Mucosa of descending colon (tissue), 3 donors: ENCODE data around the gene UNC5CL. TPM values are rescaled to one million over a fixed set of nuclear protein-coding genes. Genes with fewer than 3 reads are reported as not detected.
A peak's percentile ranks its signal among the peaks of the same experiment; 100 is the strongest.

Experiments used
- ATAC-seq: fragments of 200-7000 bp; cut with Tn5 transposase; one replicate; pipeline ENCODE4 v1.9.1; 2020; ENCODE audit warnings: mild to moderate bottlenecking, moderate library complexity
- DNase-seq, 3 donors: peaks; one replicate each; pipeline ENCODE4 v3.0.0-alpha.2; 2020
- H3K36me3 ChIP-seq: fragments of 200-600 bp; one replicate; pipeline ENCODE4 v1.8.0; 2021; ENCODE audit warnings: low read depth, mild to moderate bottlenecking
- H3K4me1 ChIP-seq: fragments of 200-600 bp; one replicate; pipeline ENCODE4 v1.8.0; 2021; ENCODE audit warnings: low read depth, mild to moderate bottlenecking
- H3K4me3 ChIP-seq: fragments of 200-600 bp; one replicate; pipeline ENCODE4 v1.8.0; 2021; ENCODE audit warnings: mild to moderate bottlenecking
- H3K9me3 ChIP-seq: fragments of 200-600 bp; one replicate; pipeline ENCODE4 v1.8.0; 2021; ENCODE audit warnings: mild to moderate bottlenecking
- intact Hi-C, 2 donors: fragments of 100-400 bp; cut with DNase I in 1 of 2; cut with micrococcal nuclease in 1 of 2; formaldehyde crosslinking; loops; one replicate each; pipeline versions ENCODE4 v1.11.0 to v1.11.1; 2022; cut with DNase I, micrococcal nuclease
- total RNA-seq, 3 donors: library from RNA; stranded (reverse); fragmentation: NEBNext Ultra II Directional in 2 of 3; extraction: Animal tissue kit (Norgen Biotek cat#: 25700) in 2 of 3; gene quantifications; one replicate each; pipeline versions ENCODE4 v1.2.1 to v1.2.4, GENCODE V29; 2021 to 2023
- TF ChIP-seq, protein P1 (sequence below): fragments of 200-600 bp; IDR thresholded peaks from one replicate; pipeline ENCODE4 v1.8.0; 2022; ENCODE audit warnings: antibody characterized with exemption, mild to moderate bottlenecking
- donor health status: DM: no; HTN: no; CAD: no; lungs with moderate emphysema.
- donor health status: DM: no; HTN: no; CAD: no.
- donor health status: DM: no; HTN: yes; CAD: no.

Gene UNC5CL
- total RNA-seq, 3 donors from 2014 or later: 3.4 to 9.7 (median 7.4) TPM

DNA sequence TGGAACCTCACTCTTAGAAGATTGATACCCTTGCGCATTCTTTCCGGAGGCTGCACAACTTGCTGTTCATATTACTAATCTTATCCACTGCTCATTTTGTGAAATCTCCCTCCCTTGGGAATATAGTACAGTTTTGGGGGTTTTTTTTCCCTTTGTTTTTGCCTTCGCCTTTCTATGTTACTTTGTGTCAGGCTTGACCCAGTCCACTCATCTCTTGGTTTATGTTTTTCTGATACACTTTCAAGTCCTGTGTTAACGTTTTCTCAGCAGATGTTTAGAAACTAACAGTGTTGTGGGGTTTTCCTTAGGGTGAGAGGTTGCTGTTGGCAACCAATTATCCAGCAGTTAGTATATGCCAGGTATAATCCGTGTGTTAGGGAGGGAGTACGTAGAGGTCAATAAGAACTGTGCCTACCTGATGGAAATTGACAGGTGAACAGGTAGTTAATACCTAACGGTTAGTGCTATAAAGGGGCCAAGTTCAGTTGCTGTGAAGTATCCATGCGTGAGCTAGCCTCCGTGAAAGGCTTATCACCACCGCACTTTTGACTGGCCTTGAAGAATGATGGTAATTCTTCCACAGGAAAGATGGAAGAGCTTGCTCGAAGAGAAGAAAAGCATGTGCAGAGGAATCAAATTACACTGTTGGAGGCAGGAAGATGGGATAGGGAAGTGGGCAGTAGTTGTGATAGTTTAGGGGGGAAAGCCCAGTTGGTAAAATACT lies 35.1 kb upstream of the UNC5CL start:
- Histone ChIP-seq H3K4me3 (peak overlapping the region; percentile 91), H3K4me1 (peaks cover 37% of the 10 kb centered on the region), H3K9me3 (no peaks in the 10 kb centered on the region), H3K36me3 (peaks cover 7% of the 10 kb centered on the region)
- intact Hi-C loops: no loop called here
- DNase-seq: no peak
- no peak for ATAC-seq
- TF ChIP-seq, protein P1, sequence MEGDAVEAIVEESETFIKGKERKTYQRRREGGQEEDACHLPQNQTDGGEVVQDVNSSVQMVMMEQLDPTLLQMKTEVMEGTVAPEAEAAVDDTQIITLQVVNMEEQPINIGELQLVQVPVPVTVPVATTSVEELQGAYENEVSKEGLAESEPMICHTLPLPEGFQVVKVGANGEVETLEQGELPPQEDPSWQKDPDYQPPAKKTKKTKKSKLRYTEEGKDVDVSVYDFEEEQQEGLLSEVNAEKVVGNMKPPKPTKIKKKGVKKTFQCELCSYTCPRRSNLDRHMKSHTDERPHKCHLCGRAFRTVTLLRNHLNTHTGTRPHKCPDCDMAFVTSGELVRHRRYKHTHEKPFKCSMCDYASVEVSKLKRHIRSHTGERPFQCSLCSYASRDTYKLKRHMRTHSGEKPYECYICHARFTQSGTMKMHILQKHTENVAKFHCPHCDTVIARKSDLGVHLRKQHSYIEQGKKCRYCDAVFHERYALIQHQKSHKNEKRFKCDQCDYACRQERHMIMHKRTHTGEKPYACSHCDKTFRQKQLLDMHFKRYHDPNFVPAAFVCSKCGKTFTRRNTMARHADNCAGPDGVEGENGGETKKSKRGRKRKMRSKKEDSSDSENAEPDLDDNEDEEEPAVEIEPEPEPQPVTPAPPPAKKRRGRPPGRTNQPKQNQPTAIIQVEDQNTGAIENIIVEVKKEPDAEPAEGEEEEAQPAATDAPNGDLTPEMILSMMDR: no peak

DNA sequence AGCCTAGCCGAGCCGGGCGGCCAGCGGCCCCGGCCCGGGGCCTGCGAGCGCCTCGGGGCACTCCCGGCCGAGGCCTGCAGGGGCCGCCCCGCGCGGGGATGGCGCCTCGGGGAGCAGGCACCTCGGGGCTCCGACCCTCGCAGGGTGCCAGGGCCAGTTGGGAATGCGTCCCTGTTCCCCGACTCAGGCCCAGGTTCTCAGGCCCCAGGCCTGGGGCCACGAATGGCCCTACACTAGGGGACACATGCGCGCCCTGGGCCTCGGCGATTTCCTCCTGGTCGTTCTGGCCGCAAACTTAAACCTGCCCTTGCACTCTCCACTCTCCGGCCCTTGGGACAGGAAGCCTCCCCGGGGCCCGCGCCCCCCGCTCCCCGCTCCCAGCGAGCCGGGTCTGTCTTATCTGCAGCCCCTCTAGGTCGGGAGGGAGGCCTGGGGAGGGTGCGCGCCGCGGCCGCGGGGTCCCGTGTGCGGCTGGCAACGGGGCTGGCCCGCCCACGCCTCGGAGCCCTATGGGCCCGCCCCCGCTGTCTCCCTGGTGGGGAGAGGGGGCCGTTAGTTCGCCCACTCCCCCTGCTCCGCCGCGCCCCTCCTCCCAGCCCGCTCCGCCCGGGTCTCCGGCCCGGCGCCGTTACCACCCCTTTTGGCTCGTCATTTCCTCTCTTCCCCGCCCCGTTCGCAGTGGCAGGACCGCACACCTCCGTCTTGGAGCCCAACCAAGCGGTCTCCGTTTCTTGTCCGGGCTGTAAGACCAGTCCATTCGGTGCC lies 34.4 kb upstream of the UNC5CL start:
- H3K4me3 ChIP-seq: peak overlapping the region; percentile 91
- H3K4me1 ChIP-seq: peaks cover 37% of the 10 kb centered on the region
- peaks cover 7% of the 10 kb centered on the region for H3K36me3 ChIP-seq
- intact Hi-C loops: no loop called here
- TF ChIP-seq, protein P1: no peak
- peak; percentile 91 to 93 (median 91) for DNase-seq
- H3K9me3 ChIP-seq: no peaks in the 10 kb centered on the region
- ATAC-seq: peak; percentile 53

DNA sequence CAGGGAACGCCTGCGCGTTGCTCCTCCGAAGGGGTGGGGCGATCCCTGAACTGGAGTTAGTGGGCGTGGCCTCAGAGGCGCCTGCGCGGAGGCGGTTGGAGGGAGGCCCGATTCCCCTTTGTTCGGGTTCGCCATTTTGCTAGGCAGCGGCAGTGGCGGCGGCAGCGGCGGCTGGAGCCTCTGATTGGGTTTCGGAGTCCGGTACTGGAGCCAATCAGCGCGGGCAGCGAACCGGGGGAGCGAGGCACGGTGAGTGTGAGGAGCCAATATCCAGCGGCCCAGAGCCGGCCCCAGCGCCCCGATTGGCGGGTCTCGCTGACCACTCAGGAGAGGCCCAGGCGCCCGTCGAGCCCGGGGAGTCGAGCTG lies 33.8 kb upstream of the UNC5CL start, which contains the start of gene NFYA:
Gene NFYA (plus strand): TSS at position 139 of the 367 bp plus-strand sequence. CDS start 6,116 bp downstream, outside the sequence.
- TF ChIP-seq, protein P1: peak; percentile 30
- Histone ChIP-seq H3K4me3 (peak within 1 kb of the TSS; percentile 91), H3K9me3 (no peaks in the 10 kb centered on the region), H3K36me3 (peaks cover 7% of the 10 kb centered on the region), H3K4me1 (peaks cover 37% of the 10 kb centered on the region)
- ATAC-seq (peak; percentile 84), DNase-seq (peak in 2 of 3 donors; percentile 99 to 100)
- intact Hi-C loops: no loop called here

DNA sequence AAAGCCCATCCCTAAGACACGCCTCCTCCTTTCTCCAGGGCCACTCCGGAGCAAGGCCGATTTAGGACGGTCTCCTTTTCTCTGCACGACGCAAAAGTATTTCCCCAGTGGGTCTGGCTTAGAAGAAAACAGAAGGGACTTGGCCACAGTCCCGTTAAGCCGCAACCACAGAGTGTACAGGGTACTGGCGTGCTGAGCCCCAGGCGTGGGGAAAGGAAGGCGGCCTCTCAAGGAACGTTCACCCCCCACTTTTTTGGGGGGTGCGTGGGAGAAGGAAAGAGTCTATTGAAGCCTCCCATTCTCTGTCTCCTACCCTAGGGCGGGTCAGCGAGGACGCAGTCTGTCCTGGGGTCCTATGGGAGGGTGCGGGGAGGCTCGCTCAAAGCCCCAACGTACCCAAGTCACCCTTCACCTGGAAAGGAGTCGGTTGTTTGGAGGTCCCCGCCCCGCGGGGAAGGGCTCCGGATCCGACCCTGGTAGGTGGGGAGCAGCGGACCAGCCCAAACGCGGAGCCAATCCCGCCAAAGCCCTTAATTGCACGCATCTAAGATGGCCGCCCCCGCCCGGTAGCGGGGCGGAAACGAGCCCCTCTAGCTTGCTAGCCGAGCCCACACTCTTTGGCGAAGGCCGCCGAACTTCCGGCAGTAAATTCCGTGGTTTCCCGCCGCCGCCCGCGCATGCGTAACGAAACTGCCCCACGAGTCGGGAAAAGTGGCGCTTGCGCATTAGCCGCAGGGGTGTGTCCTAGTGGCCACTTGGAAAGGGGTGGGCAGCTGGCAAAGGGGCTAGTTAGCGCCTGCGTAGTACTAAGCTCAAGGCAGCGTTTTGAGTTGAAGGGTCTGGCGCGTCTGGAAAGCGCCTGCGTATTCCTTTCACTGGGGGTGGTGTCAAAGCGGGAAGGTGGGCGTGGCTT lies 33.2 kb upstream of the UNC5CL start, which contains the start of gene OARD1:
Gene OARD1 (minus strand): TSS at position 434 of the 913 bp plus-strand sequence. CDS start 722 bp downstream, outside the sequence.
- Histone ChIP-seq H3K9me3 (no peaks in the 10 kb centered on the region), H3K4me3 (peak within 1 kb of the TSS; percentile 91), H3K36me3 (peaks cover 7% of the 10 kb centered on the region), H3K4me1 (peaks cover 32% of the 10 kb centered on the region)
- intact Hi-C loops: no loop called here
- TF ChIP-seq, protein P1: peak; percentile 3
- DNase-seq (peak; percentile 98 to 100 (median 100)), ATAC-seq (peak; percentile 76)

DNA sequence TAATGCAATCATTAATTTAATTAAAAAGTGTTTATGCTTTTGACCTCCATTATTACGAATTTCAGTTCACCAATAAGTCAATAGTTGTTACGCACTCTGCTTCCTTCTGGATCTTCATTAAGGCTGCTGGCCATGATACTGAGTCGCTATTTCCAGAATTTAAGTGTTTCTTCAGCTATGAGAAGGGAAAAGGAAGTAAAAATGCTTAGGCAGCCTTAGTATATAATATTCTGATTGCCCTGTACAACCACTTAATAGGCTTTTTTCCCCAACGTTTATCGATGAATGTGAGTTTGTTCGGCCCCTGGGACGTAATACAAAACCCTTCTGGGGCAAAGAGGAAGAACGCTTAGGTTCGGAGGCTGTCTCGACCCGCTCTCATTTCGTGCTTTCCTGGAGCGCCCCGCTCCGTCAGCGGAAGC lies 32.5 kb upstream of the UNC5CL start:
- ATAC-seq (no peak), DNase-seq (peak in 2 of 3 donors; percentile 85 to 90)
- TF ChIP-seq, protein P1: no peak
- intact Hi-C loops: no loop called here
- Histone ChIP-seq H3K4me3 (peak overlapping the region; percentile 91), H3K36me3 (peaks cover 7% of the 10 kb centered on the region), H3K4me1 (peaks cover 27% of the 10 kb centered on the region), H3K9me3 (no peaks in the 10 kb centered on the region)
